ENCODE results near the gene STXBP3. TPM values are rescaled to one million over a fixed set of nuclear protein-coding genes. Genes with fewer than 3 reads are reported as not detected.

The STXBP3 gene
- total RNA-seq, 2 donors from 2014 or later = 43.5 to 60.4 TPM

DNA sequence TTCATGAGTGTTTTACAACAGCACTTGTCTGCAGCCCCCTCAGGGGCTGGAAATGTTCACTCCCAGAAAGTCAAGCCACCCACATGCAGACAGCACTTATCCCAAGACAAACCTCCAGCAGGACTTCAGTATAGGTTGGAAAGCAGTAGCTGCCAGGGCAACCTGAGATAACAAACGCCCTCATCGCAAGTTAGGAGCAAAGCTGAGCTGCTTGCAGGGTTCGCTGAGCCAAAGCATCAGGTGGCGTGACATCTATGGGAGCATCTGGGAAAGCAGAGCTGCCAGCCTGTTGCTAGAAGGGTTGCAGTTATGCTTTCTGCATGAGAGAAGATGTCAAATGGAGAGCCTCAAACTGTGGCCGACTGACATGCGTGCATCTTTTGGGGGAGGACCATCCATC, 4.2 kb upstream of the STXBP3 start:
- intact Hi-C loops (cut with DNase I) = no loop called here
- TF ChIP-seq, protein P1, sequence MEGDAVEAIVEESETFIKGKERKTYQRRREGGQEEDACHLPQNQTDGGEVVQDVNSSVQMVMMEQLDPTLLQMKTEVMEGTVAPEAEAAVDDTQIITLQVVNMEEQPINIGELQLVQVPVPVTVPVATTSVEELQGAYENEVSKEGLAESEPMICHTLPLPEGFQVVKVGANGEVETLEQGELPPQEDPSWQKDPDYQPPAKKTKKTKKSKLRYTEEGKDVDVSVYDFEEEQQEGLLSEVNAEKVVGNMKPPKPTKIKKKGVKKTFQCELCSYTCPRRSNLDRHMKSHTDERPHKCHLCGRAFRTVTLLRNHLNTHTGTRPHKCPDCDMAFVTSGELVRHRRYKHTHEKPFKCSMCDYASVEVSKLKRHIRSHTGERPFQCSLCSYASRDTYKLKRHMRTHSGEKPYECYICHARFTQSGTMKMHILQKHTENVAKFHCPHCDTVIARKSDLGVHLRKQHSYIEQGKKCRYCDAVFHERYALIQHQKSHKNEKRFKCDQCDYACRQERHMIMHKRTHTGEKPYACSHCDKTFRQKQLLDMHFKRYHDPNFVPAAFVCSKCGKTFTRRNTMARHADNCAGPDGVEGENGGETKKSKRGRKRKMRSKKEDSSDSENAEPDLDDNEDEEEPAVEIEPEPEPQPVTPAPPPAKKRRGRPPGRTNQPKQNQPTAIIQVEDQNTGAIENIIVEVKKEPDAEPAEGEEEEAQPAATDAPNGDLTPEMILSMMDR (IDR thresholded peaks at IDR 0.05) = no peak
- DNase-seq = no peak

DNA sequence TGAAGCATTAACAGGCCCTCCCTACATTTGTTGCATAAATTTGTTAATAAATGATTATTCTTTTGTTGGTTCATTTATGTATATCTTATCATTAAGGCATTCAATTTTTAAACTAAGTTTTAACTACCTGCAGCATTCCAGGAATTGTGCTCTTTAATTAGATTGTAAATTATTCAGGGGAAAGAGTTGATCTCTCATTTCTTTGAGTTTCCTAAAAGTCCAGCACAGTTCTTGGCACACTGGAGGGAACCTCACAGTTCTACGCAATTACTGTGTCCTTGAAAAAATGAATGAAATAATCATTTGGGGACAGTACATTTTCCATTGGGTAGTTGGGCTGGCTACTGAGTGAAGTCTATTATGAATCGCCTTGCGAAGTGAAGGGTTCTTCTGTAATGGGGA, 493 bp upstream of the STXBP3 start:
- H3K4me1 ChIP-seq = no peaks in the 10 kb centered on the region
- H3K27ac ChIP-seq = no peak overlapping the region
- no peaks in the 10 kb centered on the region for H3K27me3 ChIP-seq
- intact Hi-C loops (cut with DNase I) = loop anchor here (2.0 kb wide), 1 partner anchor 51 kb away; no protein-coding TSS in a partner anchor
- no peaks in the 10 kb centered on the region for H3K9me3 ChIP-seq
- TF ChIP-seq, protein P1 (IDR thresholded peaks at IDR 0.05) = no peak
- H3K36me3 ChIP-seq = no peaks in the 10 kb centered on the region
- DNase-seq = no peak
- no peak overlapping the region for H3K9ac ChIP-seq (ENCODE audit: low read depth in 2 of 2, low read length in 2 of 2)
- H3K4me3 ChIP-seq = peak overlapping the region; percentile 73

More for the DNA sequence above, 4.2 kb upstream of the STXBP3 start:
- no peaks in the 10 kb centered on the region for H3K27me3 ChIP-seq
- H3K9ac ChIP-seq (ENCODE audit: low read depth in 2 of 2, low read length in 2 of 2) = no peak overlapping the region
- no peaks in the 10 kb centered on the region for H3K36me3 ChIP-seq
- H3K4me3 ChIP-seq = no peak overlapping the region
- H3K4me1 ChIP-seq = no peaks in the 10 kb centered on the region
- H3K9me3 ChIP-seq = no peaks in the 10 kb centered on the region
- no peak overlapping the region for H3K27ac ChIP-seq

DNA sequence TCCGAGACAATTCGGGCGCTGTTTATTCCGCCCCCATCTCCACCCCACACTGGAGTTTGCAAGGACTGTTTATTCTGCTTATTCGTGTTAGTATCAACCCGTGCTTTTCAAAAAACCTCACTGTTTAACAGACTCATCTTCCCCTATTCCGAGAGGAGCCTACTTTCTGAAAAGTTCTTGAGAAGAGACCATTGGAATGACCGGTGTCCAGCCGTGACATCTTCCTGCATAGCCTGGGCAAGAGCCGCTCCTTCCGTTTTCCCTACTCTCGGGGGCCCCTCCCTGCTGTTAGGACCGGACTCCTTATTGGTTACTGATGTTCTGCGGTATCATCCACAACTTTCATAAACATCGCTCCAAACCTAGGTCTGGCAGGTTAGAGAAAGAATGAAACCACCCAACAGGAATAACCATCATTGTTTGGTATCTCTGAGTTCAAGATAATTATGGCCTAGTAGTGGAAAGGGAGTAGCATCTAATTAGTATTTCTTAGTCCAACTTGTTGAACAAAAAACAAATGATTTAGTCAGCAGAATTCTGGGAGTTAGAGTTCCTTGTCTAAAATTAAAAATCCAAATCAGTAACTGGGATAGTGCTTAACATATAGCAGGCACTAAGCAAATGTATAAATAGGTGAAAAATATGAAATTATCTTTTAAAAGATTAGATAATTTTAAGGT, 837 bp downstream of the STXBP3 start:
- peak overlapping the region; percentile 84 to 97 for H3K9ac ChIP-seq (ENCODE audit: low read depth in 2 of 2, low read length in 2 of 2)
- no peaks in the 10 kb centered on the region for H3K4me1 ChIP-seq
- H3K36me3 ChIP-seq = no peaks in the 10 kb centered on the region
- TF ChIP-seq, protein P1 (IDR thresholded peaks at IDR 0.05) = no peak
- H3K27me3 ChIP-seq = no peaks in the 10 kb centered on the region
- intact Hi-C loops (cut with DNase I) = loop anchor here (2.0 kb wide), 1 partner anchor 53 kb away; no protein-coding TSS in a partner anchor
- peak overlapping the region; percentile 73 for H3K4me3 ChIP-seq
- peak overlapping the region; percentile 99 for H3K27ac ChIP-seq
- peak; percentile 87 for DNase-seq
- no peaks in the 10 kb centered on the region for H3K9me3 ChIP-seq

DNA sequence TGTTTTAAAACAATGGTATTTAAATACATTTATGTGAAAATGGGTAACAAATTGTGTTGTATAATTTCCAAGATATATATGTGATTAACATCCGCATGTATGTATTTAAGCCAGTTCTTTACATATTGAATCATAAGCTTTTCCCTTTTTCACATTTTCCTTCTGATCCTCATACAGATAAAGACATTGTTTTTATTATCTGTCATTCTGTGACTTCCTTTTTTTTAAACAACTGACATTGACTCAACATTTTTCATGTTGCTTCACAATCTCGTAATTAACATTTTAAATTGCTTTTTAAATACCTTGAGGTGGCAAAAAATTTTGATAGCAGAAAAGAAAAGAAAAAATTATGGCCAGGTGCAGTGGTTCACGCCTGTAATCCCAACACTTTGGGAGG, 1.4 kb downstream of the STXBP3 start:
- intact Hi-C loops (cut with DNase I) = loop anchor here (2.0 kb wide), 1 partner anchor 53 kb away; no protein-coding TSS in a partner anchor
- no peaks in the 10 kb centered on the region for H3K9me3 ChIP-seq
- H3K36me3 ChIP-seq = no peaks in the 10 kb centered on the region
- H3K9ac ChIP-seq (ENCODE audit: low read depth in 2 of 2, low read length in 2 of 2) = no peak overlapping the region
- no peak overlapping the region for H3K27ac ChIP-seq
- no peak overlapping the region for H3K4me3 ChIP-seq
- TF ChIP-seq, protein P1 (IDR thresholded peaks at IDR 0.05) = no peak
- no peaks in the 10 kb centered on the region for H3K27me3 ChIP-seq
- DNase-seq = no peak
- H3K4me1 ChIP-seq = no peaks in the 10 kb centered on the region

DNA sequence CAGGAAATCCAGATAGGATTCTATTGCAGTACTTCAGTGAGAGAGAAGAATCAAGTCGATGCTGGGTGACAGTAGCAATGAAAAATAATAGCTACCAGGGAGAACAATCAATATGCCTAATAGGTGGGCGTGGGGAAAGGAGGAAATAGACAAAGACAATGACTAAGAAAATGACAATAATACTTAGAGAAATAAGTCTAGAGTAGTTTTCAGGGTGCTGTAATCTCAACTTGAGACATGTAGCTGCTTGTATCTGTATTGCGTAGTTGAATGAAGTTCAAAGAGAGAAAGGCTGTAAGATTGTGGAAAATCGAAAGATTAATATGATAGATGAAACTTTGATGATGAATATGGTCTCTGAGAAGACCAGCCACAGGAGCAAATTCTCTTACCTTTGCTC, 2.6 kb downstream of the STXBP3 start:
- no peak overlapping the region for H3K27ac ChIP-seq
- H3K36me3 ChIP-seq = no peaks in the 10 kb centered on the region
- TF ChIP-seq, protein P1 (IDR thresholded peaks at IDR 0.05) = no peak
- H3K9ac ChIP-seq (ENCODE audit: low read depth in 2 of 2, low read length in 2 of 2) = no peak overlapping the region
- no peaks in the 10 kb centered on the region for H3K4me1 ChIP-seq
- no peak for DNase-seq
- no peaks in the 10 kb centered on the region for H3K27me3 ChIP-seq
- intact Hi-C loops (cut with DNase I) = no loop called here
- no peak overlapping the region for H3K4me3 ChIP-seq
- no peaks in the 10 kb centered on the region for H3K9me3 ChIP-seq
